T47D (cell line): Measurements from ENCODE around the gene CDC123.
"Not testable (repeated sequence)": the region's sequence is repeated elsewhere in the genome, so short reads cannot be mapped to it uniquely, and the experiment has no call there.

Experiments used
- DNase-seq, 2 experiments: peaks; one replicate each; pipeline versions ENCODE4 v3.0.0 to v3.0.0-alpha.2; 2011 to 2012; ENCODE audit warnings: low read depth in 1 of 2, low spot score in 1 of 2
- JUND ChIP-seq: IDR thresholded peaks from 2 replicates; pipeline ENCODE4 v1.6.1; 2012; ENCODE audit warnings: low read depth
- in situ Hi-C: cut with HindIII; loops from 2 replicates; pipeline ENCODE4 v1.10.0; 2016; ENCODE audit warnings: low sequenced_read_pairs, low pct_unique_long_range_greater_than_20kb

Gene CDC123

GRCh38 chr10:12251581-12251980 is 55.6 kb downstream of the CDC123 start:
- no peak for TF ChIP-seq JUND
- in situ Hi-C loops, result no loop called here
- DNase-seq, result no peak

DNA sequence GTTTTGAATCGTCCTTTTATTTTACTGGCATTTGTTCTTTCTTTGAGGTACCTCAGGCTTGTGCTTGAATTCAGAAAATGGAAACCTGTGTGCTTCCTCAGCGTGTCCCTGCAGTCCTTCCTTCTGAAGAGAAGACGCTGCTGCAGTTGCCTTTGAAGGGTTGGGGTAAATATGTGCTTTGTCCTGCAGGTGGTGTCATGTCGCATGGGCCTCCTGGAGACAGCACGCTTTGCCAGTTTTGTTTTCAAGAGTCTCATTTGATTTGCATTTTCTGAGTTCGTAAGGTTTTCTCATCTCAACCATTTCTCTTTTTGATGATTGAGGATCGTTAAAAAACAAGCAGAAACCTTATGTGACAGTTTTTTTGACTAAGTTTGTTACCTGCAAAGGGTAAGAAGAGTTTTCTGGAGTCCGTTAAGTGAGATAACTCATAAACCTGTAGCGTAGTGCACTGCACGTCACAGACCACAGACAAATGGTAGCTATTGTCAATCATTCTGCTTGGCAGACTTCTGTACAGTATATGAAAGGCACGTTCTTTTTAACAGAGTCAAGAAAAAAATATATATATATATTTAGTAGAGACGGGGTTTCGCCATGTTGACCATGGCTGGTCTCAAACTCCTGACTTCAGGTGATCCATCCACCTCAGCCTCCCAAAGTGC is 57.0 kb downstream of the CDC123 start:
- in situ Hi-C loops, result no loop called here
- no peak for TF ChIP-seq JUND
- peak in 1 of 2 experiments; percentile 71 for DNase-seq

- no peak for TF ChIP-seq JUND
- in situ Hi-C loops, result no loop called here
- DNase-seq, result no peak
Observed at GRCh38 chr10:12255048-12255447, 59.1 kb downstream of the CDC123 start.

GRCh38 chr10:12259988-12260387 is 64.0 kb downstream of the CDC123 start:
- TF ChIP-seq JUND, result no peak
- in situ Hi-C loops, result no loop called here
- DNase-seq, result no peak

DNA sequence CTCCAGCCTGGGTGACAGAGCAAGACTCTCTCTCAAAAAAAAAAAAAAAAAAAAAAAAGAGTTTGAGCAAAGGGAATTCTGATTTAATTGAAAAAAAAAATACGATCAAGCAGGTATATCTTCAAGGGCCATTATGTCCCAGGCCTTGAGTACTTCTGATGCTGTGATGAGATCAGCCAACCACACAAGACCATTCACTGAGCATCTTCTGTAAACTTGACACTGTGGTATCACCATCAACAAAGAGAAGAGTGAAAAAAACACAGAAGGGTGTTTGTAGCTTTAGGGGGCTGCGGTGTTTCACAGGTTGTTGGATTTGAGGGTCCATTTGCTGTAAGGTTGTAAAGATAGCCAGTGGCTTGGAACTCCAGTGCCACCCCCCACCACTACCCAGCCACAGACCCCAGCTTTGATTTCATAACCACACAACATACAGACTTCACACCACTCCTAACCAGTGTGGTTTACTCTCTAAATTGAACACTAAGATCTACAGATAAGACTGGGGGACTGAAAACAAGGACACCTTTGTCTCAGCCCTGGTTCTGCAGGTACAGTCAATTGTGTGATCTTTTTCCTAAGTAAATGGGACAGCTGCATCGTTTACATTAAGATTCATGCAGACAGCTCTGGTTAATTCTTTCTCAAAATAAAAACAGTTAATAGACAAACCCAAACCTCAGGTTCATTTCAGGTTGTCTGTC is 66.4 kb downstream of the CDC123 start:
- in situ Hi-C loops, result no loop called here
- no peak for TF ChIP-seq JUND
- peak in 1 of 2 experiments; percentile 50 for DNase-seq

GRCh38 chr10:12264204-12264940 is 68.4 kb downstream of the CDC123 start:
- in situ Hi-C loops, result no loop called here
- DNase-seq, result peak; percentile 77 to 85
- no peak for TF ChIP-seq JUND

GRCh38 chr10:12269056-12269455 is 73.1 kb downstream of the CDC123 start:
- DNase-seq, result no peak
- no peak for TF ChIP-seq JUND
- in situ Hi-C loops, result no loop called here

DNA sequence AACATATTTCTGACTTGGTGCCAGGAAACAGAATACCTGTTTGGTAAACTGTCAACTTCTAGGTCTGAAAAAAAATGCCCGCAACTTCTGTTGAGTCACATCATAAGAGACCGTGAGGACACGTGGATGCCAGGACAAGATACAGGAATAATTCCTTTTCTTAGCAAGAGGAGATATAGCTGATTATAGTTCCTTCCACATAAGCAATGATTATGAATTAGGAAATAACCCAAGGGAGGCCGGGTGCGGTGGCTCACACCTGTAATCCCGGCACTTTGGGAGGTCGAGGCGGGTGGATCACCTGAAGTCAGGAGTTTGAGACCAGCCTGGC is 75.2 kb downstream of the CDC123 start:
- no peak for TF ChIP-seq JUND
- in situ Hi-C loops, result no loop called here
- DNase-seq, result no peak

DNA sequence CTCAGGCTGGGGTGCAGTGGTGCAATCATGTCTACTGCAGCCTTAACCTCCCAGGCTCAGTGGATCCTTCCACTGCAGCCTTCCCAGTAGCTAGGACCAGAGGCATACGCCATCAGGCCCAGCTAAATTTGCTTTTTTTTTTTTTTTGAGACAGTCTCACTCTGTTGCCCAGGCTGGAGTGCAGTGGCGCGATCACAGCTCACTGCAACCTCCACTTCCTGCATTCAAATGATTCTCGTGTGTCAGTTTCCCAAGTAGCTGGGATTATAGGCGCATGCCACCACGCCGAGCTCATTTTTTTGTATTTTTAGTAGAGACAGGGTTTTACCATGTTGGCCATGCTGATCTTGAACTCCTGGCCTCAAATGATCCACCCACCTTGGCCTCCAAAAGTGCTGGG is 81.9 kb downstream of the CDC123 start:
- in situ Hi-C loops, DNase-seq: not testable (repeated sequence)

DNA sequence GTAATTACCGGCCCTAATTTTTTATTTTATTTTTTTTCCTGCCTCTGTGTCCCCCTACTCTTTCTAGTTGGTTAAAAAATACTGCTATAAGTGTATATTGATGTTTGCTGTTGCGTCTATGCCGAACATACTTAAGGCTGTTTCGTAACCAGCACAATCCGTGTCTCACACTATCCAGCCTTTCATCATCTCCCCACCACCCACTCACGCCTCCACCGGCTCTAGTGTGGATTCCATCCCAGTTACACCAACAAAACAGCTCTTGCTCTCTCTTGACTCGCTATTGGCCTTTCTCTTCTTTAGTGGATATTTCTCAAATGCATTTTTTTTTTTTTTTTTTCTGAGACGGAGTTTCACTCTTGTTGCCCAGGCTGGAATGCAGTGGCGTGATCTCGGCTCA is 83.3 kb downstream of the CDC123 start:
- in situ Hi-C loops, result no loop called here
- no peak for DNase-seq

GRCh38 chr10:12287772-12288171 is 91.8 kb downstream of the CDC123 start:
- in situ Hi-C loops, result no loop called here
- DNase-seq, result no peak
- no peak for TF ChIP-seq JUND

More for the DNA sequence above, 83.3 kb downstream of the CDC123 start:
- no peak for TF ChIP-seq JUND

DNA sequence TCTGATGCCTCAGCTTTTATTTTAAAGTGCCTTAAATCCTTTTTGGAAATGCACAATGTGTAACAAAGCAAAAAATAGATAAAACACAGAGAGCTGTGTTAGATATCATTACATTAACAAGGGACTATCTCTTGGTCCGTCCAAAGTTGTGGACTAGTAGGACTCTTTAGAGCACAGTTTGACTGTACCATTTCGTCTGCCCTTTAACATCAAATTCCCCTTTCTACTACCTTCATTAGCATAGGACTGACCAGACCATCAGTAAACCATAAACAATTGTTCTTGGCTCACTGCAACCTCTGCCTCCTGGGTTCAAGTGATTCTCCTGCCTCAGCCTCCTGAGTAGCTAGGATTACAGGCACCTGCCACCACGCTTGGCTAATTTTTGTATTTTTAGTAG is 101.8 kb downstream of the CDC123 start:
- in situ Hi-C loops, DNase-seq: not testable (repeated sequence)

GRCh38 chr10:12299222-12299965 is 103.4 kb downstream of the CDC123 start:
- no peak for DNase-seq
- no peak for TF ChIP-seq JUND
- in situ Hi-C loops, result no loop called here
